ENCODE data around the gene OSBPL3. TPM values are rescaled to one million over a fixed set of nuclear protein-coding genes. Genes with fewer than 3 reads are reported as not detected.

The OSBPL3 gene
- total RNA-seq, 1 experiment from 2014 or later: 9.2 TPM

GRCh38 chr7:24801883-24802282 lies 178.1 kb downstream of the OSBPL3 start:
- TF ChIP-seq REST (IDR thresholded peaks at IDR 0.05; ENCODE audit: insufficient read depth in 1 of 2, low read depth in 2 of 2, low read length in 1 of 2): no peak
- no peak for TF ChIP-seq POLR2AphosphoS5 (IDR thresholded peaks at IDR 0.05; ENCODE audit: low read depth, low read length)
- TF ChIP-seq TCF7L2 (IDR thresholded peaks at IDR 0.05; ENCODE audit: low read depth, low read length): no peak
- TF ChIP-seq SIN3A (IDR thresholded peaks at IDR 0.05; ENCODE audit: borderline replicate concordance, insufficient read depth, low read depth, low read length): no peak
- no peak for TF ChIP-seq CTCF (IDR thresholded peaks at IDR 0.05)
- BruUV-seq (replicated peaks): no TSS peak
- Histone ChIP-seq H3K4me3 (ENCODE audit: low read depth in 2 of 2, low read length in 2 of 2) (no peak overlapping the region), H3K27ac (ENCODE audit: low read length) (no peak overlapping the region), H3K27me3 (ENCODE audit: control insufficient read depth, insufficient read depth, low read length) (no peaks in the 10 kb centered on the region), H3K4me1 (ENCODE audit: control insufficient read depth, insufficient read depth, low read length) (no peaks in the 10 kb centered on the region), H3K36me3 (ENCODE audit: control insufficient read depth, insufficient read depth, low read length) (no peaks in the 10 kb centered on the region), H3K9me3 (ENCODE audit: control insufficient read depth, insufficient read depth, low read depth, low read length) (no peaks in the 10 kb centered on the region)
- ATAC-seq (no peak), DNase-seq (ENCODE audit: low read depth, low spot score) (no peak)
- ChIA-PET CTCF (no interaction called here), POLR2A (no interaction called here)
- intact Hi-C loops (cut with micrococcal nuclease; ENCODE audit: unreplicated experiment) (no loop called here), in situ Hi-C loops (cut with HindIII; ENCODE audit: low pct_unique_long_range_greater_than_20kb, low sequenced_read_pairs) (no loop called here)

GRCh38 chr7:24800667-24801066 lies 179.3 kb downstream of the OSBPL3 start:
- TF ChIP-seq POLR2AphosphoS5 (IDR thresholded peaks at IDR 0.05; ENCODE audit: low read depth, low read length): no peak
- no peak for TF ChIP-seq CTCF (IDR thresholded peaks at IDR 0.05)
- no peak for TF ChIP-seq SIN3A (IDR thresholded peaks at IDR 0.05; ENCODE audit: borderline replicate concordance, insufficient read depth, low read depth, low read length)
- TF ChIP-seq REST (IDR thresholded peaks at IDR 0.05; ENCODE audit: insufficient read depth in 1 of 2, low read depth in 2 of 2, low read length in 1 of 2): no peak
- no peak for TF ChIP-seq TCF7L2 (IDR thresholded peaks at IDR 0.05; ENCODE audit: low read depth, low read length)
- BruUV-seq (replicated peaks): no TSS peak
- Histone ChIP-seq H3K4me1 (ENCODE audit: control insufficient read depth, insufficient read depth, low read length) (no peaks in the 10 kb centered on the region), H3K27me3 (ENCODE audit: control insufficient read depth, insufficient read depth, low read length) (no peaks in the 10 kb centered on the region), H3K27ac (ENCODE audit: low read length) (no peak overlapping the region), H3K36me3 (ENCODE audit: control insufficient read depth, insufficient read depth, low read length) (no peaks in the 10 kb centered on the region), H3K4me3 (ENCODE audit: low read depth in 2 of 2, low read length in 2 of 2) (no peak overlapping the region), H3K9me3 (ENCODE audit: control insufficient read depth, insufficient read depth, low read depth, low read length) (no peaks in the 10 kb centered on the region)
- ATAC-seq (no peak), DNase-seq (ENCODE audit: low read depth, low spot score) (no peak)
- ChIA-PET POLR2A (no interaction called here), CTCF (no interaction called here)
- intact Hi-C loops (cut with micrococcal nuclease; ENCODE audit: unreplicated experiment): no loop called here
- in situ Hi-C loops (cut with HindIII; ENCODE audit: low pct_unique_long_range_greater_than_20kb, low sequenced_read_pairs): no loop called here

All from Panc1 (cell line).